8988T (cell line): ENCODE results near the gene LSS.
A peak's percentile ranks its signal among the peaks of the same experiment; 100 is the strongest.
"Not testable (repeated sequence)": the region's sequence is repeated elsewhere in the genome, so short reads cannot be mapped to it uniquely, and the experiment has no call there.

Experiments used
- DNase-seq: peaks from one replicate; pipeline ENCODE4 v3.0.0; 2011

LSS gene

DNA sequence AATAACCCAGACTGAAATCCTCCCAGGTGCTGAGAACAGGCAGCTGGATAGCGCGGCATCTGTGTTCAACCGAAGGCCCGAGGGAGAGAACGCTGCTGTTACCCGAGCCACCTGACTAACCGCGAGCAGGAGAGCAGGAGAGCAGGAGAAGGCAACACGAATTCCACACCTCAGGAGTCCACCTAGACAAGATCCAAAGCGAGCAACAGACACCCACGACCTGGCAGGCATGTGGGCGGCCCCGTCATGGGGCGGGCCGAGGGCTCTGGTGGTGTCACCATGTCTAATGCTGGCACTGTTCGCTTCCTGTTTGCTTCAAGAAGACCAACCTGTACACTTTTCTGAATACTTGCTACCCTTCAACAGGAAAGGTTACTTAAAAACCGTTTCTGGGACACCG, 23.4 kb downstream of the LSS start:
- DNase-seq, result no peak

DNA sequence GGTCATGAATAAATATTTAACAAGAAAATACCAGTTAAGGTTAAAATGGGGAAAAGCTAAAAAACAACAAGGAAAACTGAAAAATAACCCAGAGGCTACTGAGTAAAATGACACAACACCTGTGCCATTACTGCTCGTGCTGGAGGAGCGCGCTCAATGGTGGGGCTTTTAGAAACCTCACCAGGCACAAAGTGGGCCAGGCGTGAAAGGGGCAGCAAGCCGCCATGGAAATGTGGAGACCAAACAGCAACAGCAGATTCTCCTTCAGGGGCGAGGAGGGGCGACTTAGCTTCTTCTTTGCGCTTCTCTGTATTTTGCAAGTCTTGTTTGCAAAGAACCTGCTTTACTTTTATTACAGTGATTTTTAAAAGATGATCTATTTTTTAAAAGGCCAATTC, 25.4 kb downstream of the LSS start:
- DNase-seq, result no peak

DNA sequence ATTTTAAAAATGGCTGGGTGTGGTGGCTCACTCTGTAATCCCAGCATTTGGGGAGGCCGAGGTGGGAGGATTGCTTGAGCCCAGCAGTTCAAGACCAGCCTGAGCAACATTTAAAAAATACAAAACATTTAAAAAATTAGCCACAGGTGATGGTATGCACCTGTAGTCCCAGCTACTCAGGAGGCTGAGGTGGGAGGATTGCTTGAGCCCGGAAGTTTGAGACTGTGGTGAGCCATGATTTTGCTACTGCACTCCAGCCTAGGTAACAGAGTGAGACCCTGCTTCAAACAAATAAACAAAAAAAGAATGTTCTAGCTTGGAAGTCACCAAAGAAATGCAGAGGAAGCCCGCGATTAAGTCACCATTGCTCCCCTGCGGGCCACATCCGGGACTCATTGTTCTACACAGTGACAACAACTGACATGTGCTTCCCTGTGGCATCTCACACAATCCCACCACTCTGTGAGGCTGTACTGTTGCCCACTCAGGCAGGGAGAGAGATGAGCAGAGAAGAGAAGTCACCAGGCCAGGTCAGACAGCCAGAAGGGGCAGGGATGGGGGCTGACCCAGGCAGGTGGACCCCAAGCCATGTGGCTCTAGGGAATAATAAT, 25.9 kb downstream of the LSS start:
- DNase-seq, result no peak

DNA sequence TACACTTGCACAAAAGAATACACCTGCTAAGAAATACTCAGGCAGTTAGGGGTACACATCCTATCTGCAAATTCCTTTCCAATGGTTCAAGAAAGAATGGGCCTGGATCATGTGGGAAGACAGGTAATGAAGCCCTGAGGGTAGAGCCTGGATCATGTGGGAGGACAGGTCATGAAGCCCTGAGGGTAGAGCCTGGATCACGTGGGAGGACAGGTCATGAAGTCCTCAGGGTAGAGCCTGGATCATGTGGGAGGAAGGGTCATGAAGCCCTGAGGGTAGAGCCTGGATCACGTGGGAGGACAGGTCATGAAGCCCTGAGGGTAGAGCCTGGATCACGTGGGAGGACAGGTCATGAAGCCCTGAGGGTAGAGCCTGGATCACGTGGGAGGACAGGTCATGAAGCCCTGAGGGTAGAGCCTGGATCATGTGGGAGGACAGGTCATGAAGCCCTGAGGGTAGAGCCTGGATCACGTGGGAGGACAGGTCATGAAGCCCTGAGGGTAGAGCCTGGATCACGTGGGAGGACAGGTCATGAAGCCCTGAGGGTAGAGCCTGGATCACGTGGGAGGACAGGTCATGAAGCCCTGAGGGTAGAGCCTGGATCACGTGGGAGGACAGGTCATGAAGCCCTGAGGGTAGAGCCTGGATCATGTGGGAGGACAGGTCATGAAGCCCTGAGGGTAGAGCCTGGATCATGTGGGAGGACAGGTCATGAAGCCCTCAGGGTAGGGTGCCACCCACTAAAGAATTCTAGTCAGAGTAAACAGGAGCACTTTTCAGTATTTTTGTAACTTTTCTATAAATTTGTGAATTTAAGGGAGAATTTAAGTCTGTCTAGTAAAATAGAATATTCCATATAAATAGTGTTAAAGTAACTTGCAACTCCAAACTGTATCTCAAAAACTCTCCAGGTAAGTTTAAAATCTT, 27.4 kb downstream of the LSS start:
- not testable (repeated sequence) for DNase-seq

DNA sequence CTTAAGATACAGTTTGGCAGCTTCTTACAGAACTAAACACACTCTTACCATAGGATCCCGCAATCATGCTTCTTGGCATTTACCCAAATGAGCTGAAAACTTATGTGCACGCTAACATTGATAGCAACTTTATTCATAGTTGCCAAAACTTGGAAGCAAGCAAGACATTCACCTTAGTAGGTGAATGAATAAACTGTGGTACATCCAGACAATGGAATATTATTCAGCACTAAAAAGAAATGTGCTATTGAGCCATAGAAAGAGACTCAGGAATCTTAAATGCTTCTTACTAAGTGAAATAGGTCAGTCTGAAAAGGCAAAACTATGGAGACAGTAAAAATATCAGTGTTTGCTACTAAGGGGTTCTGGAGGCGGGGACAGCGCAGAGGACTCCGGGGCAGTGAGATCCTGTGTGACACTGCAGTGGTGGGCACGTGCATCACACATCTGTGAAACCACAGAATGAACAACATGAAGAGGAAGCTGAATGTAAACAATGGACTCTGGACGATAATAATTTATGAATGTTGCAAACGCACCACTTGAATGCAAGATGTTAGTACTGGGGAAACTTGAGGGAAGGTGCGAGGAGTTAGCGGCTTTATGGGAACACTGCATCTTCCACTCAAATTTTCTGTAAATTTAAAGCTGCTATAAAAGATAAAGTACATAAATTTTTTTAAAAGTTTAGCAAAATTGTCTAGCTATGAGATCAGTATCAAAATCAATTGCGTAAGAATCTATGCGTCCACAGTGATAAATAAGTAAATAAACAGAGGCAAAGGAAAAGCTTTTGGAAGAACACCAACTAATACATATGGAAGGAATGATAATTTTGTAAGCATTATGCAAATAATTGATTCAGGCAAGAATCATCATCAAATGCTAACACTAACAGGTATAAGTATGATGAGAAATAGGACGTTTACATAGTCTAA, 28.9 kb downstream of the LSS start:
- DNase-seq, result no peak

DNA sequence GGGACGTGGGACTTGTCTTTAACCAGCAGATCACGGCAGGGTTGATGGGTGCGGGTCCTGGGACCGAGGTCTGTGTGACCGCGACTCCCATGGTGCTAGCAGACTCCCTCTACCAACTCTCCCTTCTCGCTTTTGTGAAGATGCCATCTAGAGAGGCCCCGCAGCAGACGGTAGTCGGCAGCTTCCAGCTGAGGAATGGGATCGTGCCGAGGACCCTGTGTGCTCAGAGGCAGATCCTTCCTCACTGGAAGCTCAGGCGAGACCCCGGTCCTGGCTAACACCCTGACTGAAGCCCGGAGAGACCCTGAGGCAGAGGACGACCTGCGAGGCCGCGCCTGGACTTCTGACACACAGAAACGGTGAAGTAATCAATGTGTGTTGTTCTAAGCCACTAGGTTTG, 31.8 kb downstream of the LSS start:
- DNase-seq, result no peak

DNA sequence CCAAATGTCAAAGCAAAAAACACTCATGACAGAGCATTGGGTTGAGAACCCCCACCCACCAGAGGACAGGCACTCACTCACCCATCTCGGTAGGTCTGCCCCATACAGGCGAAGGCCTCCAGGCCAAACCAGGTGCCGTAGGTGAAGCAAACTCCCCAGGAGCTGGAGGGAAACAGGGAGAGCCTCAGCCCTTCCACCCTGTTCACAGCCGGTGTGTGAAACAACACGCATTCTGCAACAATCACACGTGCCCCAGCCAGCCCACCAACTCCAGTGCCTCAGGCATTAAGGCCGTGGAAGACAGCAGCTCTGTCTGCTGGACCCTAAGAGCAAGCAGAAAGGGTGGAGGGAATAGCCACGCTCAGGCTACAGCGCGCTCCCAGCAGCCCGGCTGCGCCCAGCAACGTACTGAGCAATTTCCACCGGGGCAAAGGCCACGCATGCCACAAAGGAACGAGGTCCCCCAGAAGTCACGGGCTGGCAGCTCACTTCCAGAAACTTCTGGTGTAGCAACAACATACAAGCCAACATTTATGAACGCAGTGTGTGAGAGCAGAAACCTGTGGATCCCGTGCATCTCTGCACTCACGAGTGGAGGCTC, 32.9 kb downstream of the LSS start:
- no peak for DNase-seq

DNA sequence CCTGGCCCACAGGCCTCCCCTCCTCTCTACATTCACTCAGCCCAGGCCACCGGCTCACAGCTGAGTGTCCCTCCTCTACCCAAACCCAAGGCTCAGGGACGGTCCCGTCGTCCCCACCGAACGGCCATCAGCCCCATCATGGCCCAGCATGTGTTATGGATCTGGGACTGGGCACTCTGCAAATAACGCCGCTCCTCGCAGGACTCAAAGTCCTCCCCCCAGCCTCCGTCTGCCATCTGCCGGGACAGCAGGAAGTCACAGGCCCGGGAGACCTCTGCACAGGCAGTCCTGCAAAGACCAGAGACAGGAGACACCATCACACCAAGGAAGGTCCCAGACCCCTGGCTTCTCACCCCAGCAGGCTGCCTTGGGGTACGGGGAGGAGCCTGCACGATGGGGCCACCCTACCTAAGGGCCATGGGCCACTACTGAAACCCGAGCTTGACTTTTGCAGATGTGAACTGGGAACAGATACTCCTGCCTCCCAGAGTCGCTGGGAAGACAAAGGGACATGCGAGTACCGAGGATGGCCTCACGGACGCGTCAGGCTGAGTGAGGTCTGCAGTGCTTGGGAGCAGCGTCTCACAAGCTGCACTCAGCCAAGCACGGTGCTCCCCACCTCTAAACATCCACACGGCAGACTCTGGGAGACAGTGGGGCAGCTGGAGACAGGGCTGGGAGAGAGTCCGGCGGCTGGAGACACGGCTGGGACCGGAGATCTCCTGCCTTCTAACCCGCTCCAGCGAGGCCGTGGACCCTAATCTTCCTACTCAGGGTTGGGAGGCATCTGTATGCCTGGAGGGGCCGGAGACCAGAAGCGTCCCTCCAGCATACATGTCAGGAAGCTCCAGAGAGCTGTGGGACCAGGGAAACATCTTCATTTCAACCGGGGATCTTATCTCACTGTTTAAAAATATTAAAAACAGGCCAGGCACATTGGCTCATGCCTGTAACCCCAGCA, 33.9 kb downstream of the LSS start:
- DNase-seq, result no peak

DNA sequence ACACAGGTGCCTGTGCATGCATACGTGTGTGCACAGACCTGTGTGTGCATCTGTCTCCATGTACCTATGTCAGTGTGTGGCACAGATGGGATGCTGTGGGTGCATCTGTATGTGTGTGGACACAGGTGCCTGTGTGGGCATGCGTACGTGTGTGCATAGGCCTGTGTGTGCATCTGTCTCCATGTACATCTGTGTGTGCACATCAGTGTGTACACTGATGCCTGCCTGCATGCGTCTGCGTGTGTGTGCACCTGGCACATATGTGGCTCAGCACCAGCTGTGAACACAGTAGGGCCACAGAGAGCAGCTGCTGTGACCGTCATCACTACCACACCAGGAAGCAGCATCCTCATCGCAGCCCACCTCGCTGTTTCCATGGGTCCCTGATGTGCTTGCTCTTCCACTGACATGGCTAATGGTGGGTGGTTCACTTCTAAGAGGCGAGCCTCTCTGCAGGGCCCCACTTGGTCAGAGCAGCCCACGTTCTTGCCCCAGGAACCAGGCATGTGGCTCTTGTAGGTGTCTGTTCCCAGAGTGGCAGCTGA, 34.7 kb downstream of the LSS start:
- no peak for DNase-seq

DNA sequence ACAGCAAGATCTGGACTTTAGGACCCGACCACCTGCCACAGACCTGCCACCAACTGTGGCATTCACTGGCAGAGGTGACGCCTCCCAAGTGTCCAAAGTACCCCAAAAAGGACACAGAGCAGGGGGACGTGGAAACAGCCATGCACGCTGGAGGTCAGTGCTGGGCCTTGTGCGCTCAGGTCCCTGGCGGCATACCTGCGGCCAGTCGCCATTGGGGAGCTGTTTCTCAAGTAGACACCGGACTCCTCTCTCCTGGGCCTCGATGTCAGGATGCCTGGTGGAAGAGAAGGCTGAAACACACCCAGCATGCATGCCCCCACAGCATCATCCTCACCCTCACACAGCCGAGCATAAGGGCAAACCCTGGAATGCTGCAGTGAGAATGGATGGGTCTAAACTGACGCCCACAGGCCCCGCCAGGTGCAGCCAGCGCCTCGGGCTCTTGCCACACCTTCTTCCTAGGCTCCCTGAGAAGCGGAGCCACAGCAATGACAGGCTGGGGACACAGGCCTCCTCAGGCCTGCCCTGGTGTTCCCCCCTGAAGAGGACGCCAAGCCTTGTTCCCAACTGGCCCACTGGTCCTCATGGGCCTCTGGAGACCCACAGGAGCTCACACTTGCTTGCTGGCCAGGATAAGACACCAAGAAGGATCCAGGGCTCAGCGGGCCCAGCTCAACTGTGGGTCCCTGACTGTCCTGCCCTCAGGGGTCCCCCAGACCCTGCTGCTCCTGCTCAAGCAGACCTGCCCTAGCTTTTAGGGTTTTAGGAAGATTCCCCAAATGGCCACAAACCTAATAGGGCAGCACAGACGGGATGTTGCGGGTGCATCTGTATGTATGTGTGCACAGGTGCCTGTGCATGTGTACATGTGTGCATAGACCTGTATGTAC, 36.6 kb downstream of the LSS start:
- DNase-seq, result no peak

DNA sequence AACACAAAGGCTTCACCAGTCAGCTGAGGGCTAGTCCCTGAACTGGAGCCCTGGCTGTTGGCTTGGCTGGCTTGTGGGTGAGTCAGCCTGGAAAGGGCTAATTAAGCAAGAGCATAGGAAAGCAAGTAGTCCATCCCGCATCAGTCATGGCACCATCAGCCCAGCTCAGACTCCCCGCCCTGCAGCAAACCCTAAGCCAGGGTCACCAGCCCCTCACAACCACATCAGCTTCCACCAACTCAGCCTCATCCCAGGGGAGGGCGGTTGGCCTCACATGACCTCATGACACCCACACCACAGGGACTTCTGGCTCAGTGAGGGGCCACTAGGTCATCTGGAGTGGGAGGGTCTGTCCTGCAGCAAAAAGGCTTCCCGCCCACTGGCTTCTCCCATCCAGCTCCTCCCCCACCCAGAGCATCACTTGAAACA, 37.3 kb downstream of the LSS start:
- DNase-seq, result no peak

DNA sequence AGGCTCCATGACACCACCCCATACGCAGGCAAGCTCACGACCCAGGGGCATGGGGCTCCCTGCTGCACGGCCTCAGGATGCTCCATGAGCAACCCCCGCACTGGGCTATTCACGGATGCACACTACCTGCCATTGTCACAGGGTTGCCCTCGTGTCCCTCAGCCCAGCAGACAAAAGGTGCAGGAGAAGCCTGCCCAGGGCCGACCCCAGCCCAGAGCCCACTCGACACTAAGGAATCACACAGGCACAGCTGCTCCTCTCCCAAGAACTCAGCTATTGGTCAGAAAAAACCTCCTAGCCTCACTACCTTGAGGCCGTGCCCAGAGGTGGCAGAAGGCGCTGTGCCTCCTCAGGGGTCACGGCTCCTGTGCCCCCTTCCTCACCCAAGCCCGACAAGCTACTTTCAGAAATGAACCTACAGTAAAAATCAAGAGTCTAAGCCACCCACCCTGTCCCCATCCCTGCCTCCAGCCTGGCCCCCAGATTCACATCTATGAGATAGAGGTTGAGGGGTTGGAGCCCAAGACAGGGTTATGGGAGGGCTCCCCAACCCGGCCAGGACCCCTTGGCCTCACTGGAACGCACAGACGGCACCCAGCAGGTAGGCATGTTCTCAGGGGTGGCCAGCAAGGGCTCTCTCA, 38.0 kb downstream of the LSS start:
- no peak for DNase-seq

DNA sequence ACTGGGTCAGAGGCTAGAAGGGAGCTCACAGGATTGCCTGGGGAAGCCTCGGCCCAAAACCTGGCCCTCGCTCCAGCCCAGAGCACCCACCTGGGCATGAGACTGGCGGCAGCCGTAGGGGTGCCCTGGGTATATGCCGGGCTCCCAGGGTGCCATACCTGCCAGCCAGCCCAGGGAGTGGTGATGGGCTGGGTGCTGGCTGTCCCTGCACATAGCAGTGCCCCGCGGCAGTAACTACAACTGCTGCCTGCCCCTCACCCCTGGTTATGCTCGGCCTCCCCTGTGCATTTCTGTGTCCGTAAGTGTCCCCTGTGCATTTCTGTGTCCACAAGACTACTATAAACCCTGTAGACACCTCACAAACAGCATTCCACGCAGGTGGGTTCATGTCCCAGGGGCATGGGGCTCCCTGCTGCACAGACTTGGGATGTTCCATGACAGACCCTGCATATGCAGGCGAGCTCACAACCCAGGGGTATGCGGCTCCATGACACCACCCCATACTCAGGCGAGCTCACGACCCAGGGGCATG, 38.5 kb downstream of the LSS start:
- no peak for DNase-seq

DNA sequence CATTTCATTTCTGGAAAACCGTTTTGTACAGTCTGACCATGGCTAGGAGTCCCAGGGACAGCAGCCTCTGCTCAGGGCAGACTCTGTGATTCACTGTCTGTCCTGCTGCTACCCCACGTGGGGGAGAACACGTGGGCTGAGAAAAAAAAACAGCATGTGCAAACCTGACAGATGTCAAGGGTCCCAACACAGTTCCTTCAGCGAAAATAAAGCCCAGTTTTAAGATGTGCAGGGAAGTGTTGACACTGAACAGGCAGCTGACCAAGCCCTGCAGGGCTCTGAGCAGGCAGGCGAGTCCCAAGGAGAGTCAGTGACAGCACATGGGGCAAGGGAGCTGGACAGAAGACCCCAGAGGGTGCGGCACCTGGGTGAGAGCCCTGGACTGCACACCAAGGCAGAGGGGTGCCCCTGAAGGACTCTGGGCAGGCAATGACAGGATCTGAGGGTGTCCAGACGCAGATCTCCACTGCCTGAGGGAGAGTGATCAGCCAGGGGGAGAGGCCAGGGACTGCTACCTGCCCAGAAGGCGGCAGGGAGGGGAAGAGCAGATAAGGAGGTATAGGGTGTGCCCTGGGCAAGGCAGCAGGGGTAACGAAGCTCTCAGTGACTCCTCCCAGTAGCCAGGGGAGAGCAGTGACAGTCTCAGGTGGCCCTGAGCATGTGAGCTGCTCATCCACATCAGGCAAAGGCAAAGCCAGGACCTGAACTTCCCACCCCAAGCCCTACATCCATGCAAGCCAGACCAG, 39.2 kb downstream of the LSS start:
- no peak for DNase-seq

DNA sequence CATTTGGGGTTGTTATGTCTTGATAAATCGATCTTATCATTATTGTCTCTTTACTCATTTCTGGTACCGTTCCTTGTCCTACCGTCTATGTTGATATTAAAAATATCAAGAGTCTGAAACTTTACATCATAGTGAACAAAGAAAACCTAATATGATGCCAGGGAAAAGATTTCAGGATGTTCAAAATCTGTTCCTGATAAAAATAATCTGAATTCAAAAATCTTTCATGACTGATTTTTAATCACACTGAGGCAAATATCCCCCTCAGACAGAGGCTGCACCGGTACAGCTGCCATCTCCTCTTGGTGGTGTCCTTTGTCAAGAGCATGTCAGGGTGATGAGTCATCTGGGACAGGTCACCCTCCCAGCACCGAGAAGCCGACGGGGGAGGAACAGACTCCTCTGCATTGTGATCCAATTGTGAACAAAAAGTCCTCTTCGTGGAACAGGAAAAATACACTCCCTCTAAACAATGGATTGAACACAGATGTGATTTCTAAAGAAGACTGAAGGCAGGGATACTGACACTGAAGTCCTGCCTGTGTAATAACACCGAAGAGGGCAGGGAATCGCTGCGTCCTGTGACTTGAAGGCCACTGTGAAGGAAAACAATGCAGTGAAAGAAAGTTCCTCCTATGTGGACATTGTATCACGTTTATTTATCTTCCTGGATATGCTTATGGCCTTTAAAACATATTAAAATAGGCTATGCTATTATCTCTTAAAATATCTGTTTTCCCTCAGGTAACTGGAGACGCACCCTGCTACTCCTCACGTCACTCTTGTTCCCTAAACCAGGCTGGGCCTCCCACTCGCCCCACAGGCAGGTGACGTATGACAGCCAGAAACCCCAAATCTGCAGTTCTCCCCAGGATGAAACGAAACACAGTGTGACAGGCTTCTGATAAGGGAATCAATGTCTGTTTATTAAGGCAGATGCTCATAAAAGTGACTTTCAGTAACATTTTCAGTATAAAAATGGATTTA, 40.1 kb downstream of the LSS start:
- peak; percentile 54 for DNase-seq

DNA sequence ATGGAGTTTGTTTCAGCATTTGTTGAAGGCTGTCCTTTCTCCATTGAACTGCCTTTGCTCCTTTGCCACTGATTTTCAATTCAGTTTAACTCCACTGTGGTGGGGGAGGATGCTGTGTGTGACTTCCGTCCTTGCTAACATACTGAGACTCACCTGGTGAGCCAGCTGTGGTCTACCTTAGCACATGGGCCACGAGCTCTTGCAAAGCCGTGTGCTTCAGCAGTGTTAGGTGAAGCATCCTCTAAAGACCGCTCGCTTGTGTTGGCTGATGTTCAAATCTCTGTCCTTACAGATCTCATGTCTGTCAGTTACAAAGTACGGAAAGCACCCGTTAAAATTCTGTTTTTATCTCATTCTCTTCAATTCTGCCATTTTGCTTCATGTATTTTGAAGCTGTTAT, 40.8 kb downstream of the LSS start:
- DNase-seq, result no peak

DNA sequence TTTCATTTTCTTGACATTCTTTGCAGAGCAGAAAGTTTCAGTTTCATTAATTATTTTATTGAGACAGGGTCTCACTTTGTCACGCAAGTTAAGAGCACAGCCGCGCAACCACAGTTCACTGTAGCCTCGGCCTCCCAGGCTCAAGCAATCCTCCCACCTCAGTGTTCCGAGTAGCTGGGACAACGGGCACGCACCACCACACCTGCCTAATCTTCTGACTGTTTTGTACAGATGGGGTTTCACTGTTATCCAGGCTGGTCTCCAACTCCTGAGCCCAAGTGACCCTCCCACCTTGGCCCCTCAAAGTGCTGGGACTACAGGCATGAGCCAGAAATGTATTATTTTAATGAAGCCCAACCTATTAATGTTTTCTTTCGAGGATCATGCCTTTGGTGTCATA, 41.3 kb downstream of the LSS start:
- no peak for DNase-seq

DNA sequence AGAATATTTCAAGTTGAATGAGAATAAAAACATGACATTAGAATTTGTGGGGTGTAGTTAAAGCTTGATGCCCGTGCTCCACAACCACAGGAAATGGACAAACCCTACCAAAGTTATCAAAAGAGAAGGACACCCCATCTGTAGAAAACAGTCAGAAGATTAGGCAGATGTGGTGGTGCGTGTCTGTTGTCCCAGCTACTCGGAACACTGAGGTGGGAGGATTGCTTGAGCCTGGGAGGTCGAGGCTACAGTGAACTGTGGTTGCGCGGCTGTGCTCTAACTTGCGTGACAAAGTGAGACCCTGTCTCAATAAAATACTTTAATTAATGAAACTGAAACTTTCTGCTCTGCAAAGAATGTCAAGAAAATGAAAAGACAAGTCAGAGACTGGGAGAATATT, 42.9 kb downstream of the LSS start:
- no peak for DNase-seq
